K562 (cell line): ENCODE results near the gene PTK7. TPM values are rescaled to one million over a fixed set of nuclear protein-coding genes. Genes with fewer than 3 reads are reported as not detected.
A peak's percentile ranks its signal among the peaks of the same experiment; 100 is the strongest.

ENCODE experiments used
- ATAC-seq: fragments of 200-7000 bp; cut with Tn5 transposase; 3 replicates; pipeline ENCODE4 v1.9.1; 2020; ENCODE audit warnings: moderate library complexity
- BruUV-seq: library from RNA; stranded (reverse); fragments of 400-500 nt; replicated peaks from 2 replicates; lab custom pipeline; 2021; lab: Mats Ljungman, UMichigan
- CTCF ChIA-PET: fragments of 300-600 bp; formaldehyde crosslinking; extraction: SDS; loops from one replicate; lab custom pipeline; 2021; ENCODE audit warnings: low intra/inter-chr PET ratio; lab: Yijun Ruan, JAX
- POLR2A ChIA-PET: fragments of 300-600, 350-650 bp; sonication (Branson Sonifier 250); formaldehyde crosslinking; extraction: SDS; loops from one replicate; lab custom pipeline; 2021; ENCODE audit warnings: antibody characterized with exemption, inconsistent platforms; lab: Yijun Ruan, JAX
- DNase-seq, 4 experiments: peaks; one replicate each; pipeline versions ENCODE4 v3.0.0 to v3.0.0-alpha.2; 2011 to 2018; ENCODE audit warnings: low spot score in 3 of 4, mixed read lengths in 3 of 4; ENCODE audit errors: extremely low read depth in 1 of 4
- FAIRE-seq: peaks from 2 replicates; lab custom pipeline; 2011; peaks lifted over from hg19 to GRCh38; lab: Jason Lieb, UNC
- H2AFZ ChIP-seq: 2 replicates; pipeline ENCODE4 v1.6.0; 2011; ENCODE audit warnings: low read depth, low read length, control low read depth, inconsistent platforms
- H3K27ac ChIP-seq: fragments of 200-600 bp; 3 replicates; pipeline ENCODE4 v1.8.0; 2011; ENCODE audit warnings: low read depth, mild to moderate bottlenecking, control low read depth, inconsistent platforms, low read length, moderate library complexity, mixed read lengths; ENCODE audit errors: extremely low read depth
- H3K27me3 ChIP-seq, 2 experiments: fragments of 300-600 bp in 1 of 2; 2 replicates in 1 of 2; 3 replicates in 1 of 2; pipeline versions ENCODE4 v1.6.0 to v1.8.0; 2011; ENCODE audit warnings: inconsistent platforms in 2 of 2, low read length in 2 of 2, mild to moderate bottlenecking in 1 of 2, mixed read lengths in 1 of 2, moderate library complexity in 1 of 2; ENCODE audit not compliant: control insufficient read depth in 2 of 2, insufficient read depth in 2 of 2
- H3K36me3 ChIP-seq: fragments of 300-600 bp; 3 replicates; pipeline ENCODE4 v1.8.0; 2011; ENCODE audit warnings: mild to moderate bottlenecking, low read length, inconsistent platforms; ENCODE audit not compliant: control insufficient read depth, insufficient read depth
- H3K4me1 ChIP-seq, 2 experiments: fragments of 200-600 bp in 1 of 2; replicated peaks in 1 of 2; 2 replicates in 1 of 2; 3 replicates in 1 of 2; pipeline versions ENCODE4 v1.5.1 to v1.8.0; 2011; ENCODE audit warnings: inconsistent platforms in 2 of 2, low read length in 2 of 2, mild to moderate bottlenecking in 1 of 2, mixed read lengths in 1 of 2, moderate library complexity in 1 of 2; ENCODE audit not compliant: control insufficient read depth in 2 of 2, insufficient read depth in 2 of 2
- H3K4me2 ChIP-seq: 2 replicates; pipeline ENCODE4 v1.6.1; 2011; ENCODE audit warnings: low read length, control low read depth, inconsistent platforms, mixed read lengths; ENCODE audit not compliant: insufficient read depth
- H3K4me3 ChIP-seq: fragments of 200-600 bp; sonication (generic), shearing (Covaris generic); 2 replicates; pipeline ENCODE4 v1.5.1; 2016; ENCODE audit warnings: control low read depth, inconsistent platforms
- H3K79me2 ChIP-seq: fragments of 200-600 bp; 3 replicates; pipeline ENCODE4 v1.8.0; 2011; ENCODE audit warnings: low read length, inconsistent platforms; ENCODE audit not compliant: control insufficient read depth, insufficient read depth
- H3K9ac ChIP-seq, 2 experiments: 2 replicates each; pipeline versions ENCODE4 v1.6.0 to v1.6.1; 2011; ENCODE audit warnings: low read depth in 2 of 2, low read length in 2 of 2, control low read depth in 1 of 2, inconsistent platforms in 1 of 2, mild to moderate bottlenecking in 1 of 2, mixed read lengths in 1 of 2; ENCODE audit not compliant: insufficient read depth in 1 of 2
- H3K9me1 ChIP-seq: one replicate; pipeline ENCODE4 v1.6.0; 2011; ENCODE audit warnings: inconsistent platforms, mild to moderate bottlenecking, low read length, moderate library complexity; ENCODE audit not compliant: control insufficient read depth, insufficient read depth
- H3K9me3 ChIP-seq: replicated peaks from 2 replicates; pipeline ENCODE4 v1.5.1; 2011; ENCODE audit warnings: low read depth, low read length, inconsistent platforms; ENCODE audit not compliant: control insufficient read depth, insufficient read depth
- H4K20me1 ChIP-seq: replicated peaks from 2 replicates; pipeline ENCODE4 v1.6.1; 2011; ENCODE audit warnings: low read length, inconsistent platforms, mixed read lengths; ENCODE audit not compliant: control insufficient read depth, insufficient read depth
- FOXJ2 ChIP-seq: fragments of 200-800 bp; sonication (Bioruptor generic); IDR thresholded peaks from 2 replicates; pipeline ENCODE4 v1.6.1; 2016; ENCODE audit warnings: missing genetic modification characterization, missing compliant biosample characterization
- HDAC3 ChIP-seq: fragments of 450-650 bp; IDR thresholded peaks from 2 replicates; pipeline ENCODE4 v1.6.1; 2018; ENCODE audit warnings: borderline replicate concordance, mild to moderate bottlenecking, moderate library complexity; ENCODE audit not compliant: partially characterized antibody
- KLF16 ChIP-seq: IDR thresholded peaks from 2 replicates; pipeline ENCODE4 v1.6.1; 2016; ENCODE audit warnings: antibody characterized with exemption
- NFATC3 ChIP-seq: fragments of 450-650 bp; IDR thresholded peaks from 2 replicates; pipeline ENCODE4 v1.6.1; 2017; ENCODE audit warnings: mild to moderate bottlenecking
- POLR3A ChIP-seq: IDR thresholded peaks from 2 replicates; pipeline ENCODE4 v1.6.1; 2011; ENCODE audit warnings: borderline replicate concordance, mild to moderate bottlenecking, moderate library complexity; ENCODE audit not compliant: insufficient read length, insufficient read depth; ENCODE audit errors: extremely low read depth
- RBM22 ChIP-seq: fragments of 200-400 bp; formaldehyde crosslinking; IDR thresholded peaks from 2 replicates; pipeline ENCODE4 v1.6.1; 2018; ENCODE audit warnings: low read length, low read depth; ENCODE audit not compliant: poor library complexity, severe bottlenecking
- TEAD4 ChIP-seq, 2 experiments: sonication (generic) in 1 of 2; formaldehyde crosslinking in 1 of 2; IDR thresholded peaks; 2 replicates each; pipeline versions ENCODE4 v1.6.1 to v1.8.0; 2012 to 2022; ENCODE audit warnings: borderline replicate concordance in 1 of 2, inconsistent platforms in 1 of 2, low read length in 1 of 2, mild to moderate bottlenecking in 1 of 2, missing genetic modification reagents in 1 of 2
- ZNF12 ChIP-seq: sonication (generic); formaldehyde crosslinking; IDR thresholded peaks from 2 replicates; pipeline ENCODE4 v1.4.0; 2020; ENCODE audit warnings: mild to moderate bottlenecking, missing genetic modification reagents
- ZNF551 ChIP-seq: fragments of 250-450 bp; sonication (Bioruptor Pico); IDR thresholded peaks from 2 replicates; pipeline ENCODE4 v1.5.0; 2021; ENCODE audit warnings: mild to moderate bottlenecking, moderate library complexity
- ZNF778 ChIP-seq: fragments of 450-650 bp; formaldehyde crosslinking; IDR thresholded peaks from 2 replicates; pipeline ENCODE4 v1.4.0; 2020; ENCODE audit warnings: mild to moderate bottlenecking, moderate library complexity
- ZZZ3 ChIP-seq: fragments of 450-650 bp; IDR thresholded peaks from 2 replicates; pipeline ENCODE4 v1.6.1; 2016; ENCODE audit warnings: antibody characterized with exemption, mild to moderate bottlenecking, moderate library complexity
- WGBS: fragments of 100-300 bp; shearing (Covaris generic); methylation state at CpG from one replicate; pipeline ENCODE4 v1.1.6; 2016; ENCODE audit warnings: low coverage, mixed read lengths; ENCODE audit not compliant: insufficient coverage; ENCODE audit errors: missing lambda C conversion rate; 5-methylcytosine and 5-hydroxymethylcytosine counted together
- in situ Hi-C: fragments of 300-500 bp; cut with MboI; formaldehyde crosslinking; loops from 4 replicates; pipeline ENCODE4 v1.15.0; 2018; ENCODE audit warnings: inconsistent platforms, mixed read lengths
- intact Hi-C: fragments of 100-400 bp; cut with micrococcal nuclease; formaldehyde crosslinking; loops from 2 replicates; pipeline ENCODE4 v1.14.2; 2022
- polyA plus RNA-seq, 8 experiments: library from polyadenylated mRNA; depleted of rRNA in 4 of 8; stranded (reverse) in 5 of 8; unstranded in 3 of 8; fragments of >200 nt; fragmentation: Nextera tagmentation in 2 of 8; fragmentation: Illumina TruSeq in 1 of 8; extraction: Ambion mirVana in 2 of 8; extraction: Trizol in 1 of 8; gene quantifications; 2 replicates each; pipeline versions ENCODE4 v1.2.1 to v1.2.3, GENCODE V29; 2011 to 2014; ENCODE audit warnings: inconsistent platforms in 1 of 8, missing spikeins in 1 of 8
- total RNA-seq, 7 experiments: library from RNA; depleted of rRNA in 6 of 7; stranded (reverse); fragments of >200 nt in 6 of 7; fragmentation: Illumina TruSeq in 2 of 7; extraction: Trizol in 2 of 7; gene quantifications; 2 replicates each; pipeline versions ENCODE4 v1.2.1 to v1.2.3, GENCODE V29; 2011 to 2021; ENCODE audit warnings: low replicate concordance in 1 of 7
- TF ChIP-seq, protein P1 (sequence below): sonication (generic); formaldehyde crosslinking; IDR thresholded peaks from 2 replicates; pipeline ENCODE4 v1.9.0; 2022; ENCODE audit warnings: mild to moderate bottlenecking, missing genetic modification reagents

The PTK7 gene
- total and polyA plus RNA-seq, 9 of the 15 experiments (the other 6 are each of a cell fraction or from before 2014, with no cell fraction given), result 0.20 to 6.8 (median 4.2) TPM

DNA sequence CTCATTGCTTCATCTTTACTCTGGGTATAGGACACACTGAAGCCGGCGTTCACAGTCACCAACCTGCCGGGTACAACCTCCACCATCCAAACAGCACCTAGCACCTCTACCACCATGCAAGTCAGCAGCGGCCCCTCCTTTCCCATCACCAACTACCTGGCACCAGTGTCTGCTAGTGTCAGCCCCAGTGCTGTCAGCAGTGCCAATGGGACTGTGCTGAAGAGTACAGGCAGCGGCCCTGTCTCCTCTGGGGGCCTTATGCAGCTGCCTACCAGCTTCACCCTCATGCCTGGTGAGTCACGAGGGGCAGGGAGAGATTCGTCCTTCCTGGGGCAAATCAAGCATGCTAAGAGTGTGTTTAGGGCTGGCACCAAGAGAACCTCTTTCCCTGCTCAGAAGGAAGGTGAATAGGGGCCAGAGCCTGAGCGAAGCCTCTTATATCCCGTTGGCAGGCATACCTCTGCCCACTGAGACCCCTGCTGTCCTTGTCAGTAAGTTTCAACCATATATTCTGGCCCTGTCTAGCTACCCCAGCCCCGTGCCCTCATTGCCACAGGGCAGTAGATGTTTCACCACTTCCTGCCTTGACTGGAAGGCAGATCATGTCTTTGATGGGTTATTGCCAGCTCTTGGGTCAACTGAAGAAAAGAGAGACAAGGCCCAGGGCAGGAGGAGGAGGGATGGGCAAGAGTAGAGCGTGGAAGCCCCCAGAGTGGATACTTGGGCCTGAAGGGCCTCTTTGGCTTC lies 99.7 kb downstream of the PTK7 start:
- no peak overlapping the region for H3K27ac ChIP-seq
- CTCF ChIA-PET, result no interaction called here
- intact Hi-C loops, result no loop called here

More for the DNA sequence above, 99.7 kb downstream of the PTK7 start:
- TF ChIP-seq TEAD4 (IDR thresholded peaks at IDR 0.05; ENCODE audit: low read length), result no peak
- 0 out of 2 replicates have a peak, but pooled peaks have one; percentile 64 for TF ChIP-seq TEAD4 (CRISPR knock-in tag; IDR thresholded peaks at IDR 0.05; ENCODE audit: borderline replicate concordance)
- no peak for TF ChIP-seq FOXJ2
- TF ChIP-seq RBM22, result no peak
- no peak for TF ChIP-seq POLR3A
- no peak for TF ChIP-seq ZNF12 (CRISPR knock-in tag)
- no peak for TF ChIP-seq KLF16
- TF ChIP-seq ZNF778, result no peak
- TF ChIP-seq NFATC3, result no peak
- no peak for TF ChIP-seq ZZZ3
- no peak for TF ChIP-seq ZNF551
- TF ChIP-seq HDAC3, result no peak
- TF ChIP-seq, protein P1, sequence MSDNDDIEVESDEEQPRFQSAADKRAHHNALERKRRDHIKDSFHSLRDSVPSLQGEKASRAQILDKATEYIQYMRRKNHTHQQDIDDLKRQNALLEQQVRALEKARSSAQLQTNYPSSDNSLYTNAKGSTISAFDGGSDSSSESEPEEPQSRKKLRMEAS (CRISPR knock-in tag), result peak; percentile 21; the same call in 1 of the 2 replicates
- Histone ChIP-seq H3K9me3 (no peaks in the 10 kb centered on the region), H3K79me2 (peaks cover 41% of the 10 kb centered on the region), H3K4me3 (no peak overlapping the region), H4K20me1 (peaks cover 32% of the 10 kb centered on the region), H3K27me3 (no peaks in the 10 kb centered on the region), H3K9ac (peak overlapping the region in 1 of 2 experiments; percentile 65; a peak in 2 of 4 replicates), H3K9me1 (peaks cover 6% of the 10 kb centered on the region), H3K36me3 (peaks cover 62% of the 10 kb centered on the region), H3K4me1 (peaks cover 36 to 54% of the 10 kb centered on the region in 2 experiments), H3K4me2 (no peak overlapping the region), H2AFZ (no peak overlapping the region)
- in situ Hi-C loops, result no loop called here
- BruUV-seq, result no TSS peak
- FAIRE-seq (no peak), DNase-seq (no peak), ATAC-seq (no peak)
- 87% methylated on average over 11 of the region's 11 CpGs for WGBS
- POLR2A ChIA-PET, result interaction anchor here (0.6 kb wide), 1 partner anchor 334 kb away, joined by 4 read pairs; the partner anchor contains the start of gene LRRC73
